ENCODE measurements around the gene HTATSF1.

HTATSF1 gene, protein sequence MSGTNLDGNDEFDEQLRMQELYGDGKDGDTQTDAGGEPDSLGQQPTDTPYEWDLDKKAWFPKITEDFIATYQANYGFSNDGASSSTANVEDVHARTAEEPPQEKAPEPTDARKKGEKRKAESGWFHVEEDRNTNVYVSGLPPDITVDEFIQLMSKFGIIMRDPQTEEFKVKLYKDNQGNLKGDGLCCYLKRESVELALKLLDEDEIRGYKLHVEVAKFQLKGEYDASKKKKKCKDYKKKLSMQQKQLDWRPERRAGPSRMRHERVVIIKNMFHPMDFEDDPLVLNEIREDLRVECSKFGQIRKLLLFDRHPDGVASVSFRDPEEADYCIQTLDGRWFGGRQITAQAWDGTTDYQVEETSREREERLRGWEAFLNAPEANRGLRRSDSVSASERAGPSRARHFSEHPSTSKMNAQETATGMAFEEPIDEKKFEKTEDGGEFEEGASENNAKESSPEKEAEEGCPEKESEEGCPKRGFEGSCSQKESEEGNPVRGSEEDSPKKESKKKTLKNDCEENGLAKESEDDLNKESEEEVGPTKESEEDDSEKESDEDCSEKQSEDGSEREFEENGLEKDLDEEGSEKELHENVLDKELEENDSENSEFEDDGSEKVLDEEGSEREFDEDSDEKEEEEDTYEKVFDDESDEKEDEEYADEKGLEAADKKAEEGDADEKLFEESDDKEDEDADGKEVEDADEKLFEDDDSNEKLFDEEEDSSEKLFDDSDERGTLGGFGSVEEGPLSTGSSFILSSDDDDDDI

DNA sequence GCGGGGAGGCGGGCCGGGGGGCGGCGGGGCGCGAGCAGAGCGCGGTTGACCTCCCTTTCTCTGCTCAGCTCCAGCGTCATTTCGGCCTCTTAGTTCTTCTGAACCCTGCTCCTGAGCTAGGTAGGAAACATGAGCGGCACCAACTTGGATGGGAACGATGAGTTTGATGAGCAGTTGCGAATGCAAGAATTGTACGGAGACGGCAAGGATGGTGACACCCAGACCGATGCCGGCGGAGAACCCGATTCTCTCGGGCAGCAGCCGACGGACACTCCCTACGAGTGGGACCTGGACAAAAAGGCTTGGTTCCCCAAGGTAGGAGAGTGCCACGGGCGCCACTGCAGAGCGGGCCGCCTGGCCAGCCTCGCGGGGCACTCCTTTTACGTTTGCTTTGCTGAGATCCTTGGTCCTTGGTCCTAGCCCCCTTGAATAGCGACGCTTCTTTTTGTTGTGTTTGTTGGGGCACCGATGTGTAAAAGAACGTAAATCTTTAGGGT lies at the start of gene HTATSF1:
Gene HTATSF1 (plus strand): TSS at position 37 of the 497 bp plus-strand sequence. CDS start 93 bp downstream, at position 130.
- no peak for DNase-seq

DNA sequence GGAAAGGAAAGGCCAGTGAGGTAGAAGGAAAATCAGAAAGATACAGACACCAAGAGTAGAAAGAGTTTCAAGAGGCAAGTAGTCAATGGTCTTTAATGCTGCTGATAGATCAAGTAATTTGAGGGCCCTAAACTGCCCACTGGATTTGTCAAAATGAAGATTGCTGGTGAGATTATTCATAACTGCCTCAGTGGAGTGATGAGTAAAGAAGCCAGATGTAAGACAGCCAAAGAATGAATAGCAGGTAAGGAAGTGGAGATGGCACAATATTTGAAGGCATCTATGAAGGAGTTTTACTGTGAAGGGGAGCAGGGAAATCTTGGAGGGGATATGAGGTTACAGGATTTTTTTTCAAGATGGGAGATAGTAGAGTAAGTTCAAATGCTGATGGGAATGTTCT lies 49.4 kb upstream of the HTATSF1 start:
- DNase-seq = no peak

DNA sequence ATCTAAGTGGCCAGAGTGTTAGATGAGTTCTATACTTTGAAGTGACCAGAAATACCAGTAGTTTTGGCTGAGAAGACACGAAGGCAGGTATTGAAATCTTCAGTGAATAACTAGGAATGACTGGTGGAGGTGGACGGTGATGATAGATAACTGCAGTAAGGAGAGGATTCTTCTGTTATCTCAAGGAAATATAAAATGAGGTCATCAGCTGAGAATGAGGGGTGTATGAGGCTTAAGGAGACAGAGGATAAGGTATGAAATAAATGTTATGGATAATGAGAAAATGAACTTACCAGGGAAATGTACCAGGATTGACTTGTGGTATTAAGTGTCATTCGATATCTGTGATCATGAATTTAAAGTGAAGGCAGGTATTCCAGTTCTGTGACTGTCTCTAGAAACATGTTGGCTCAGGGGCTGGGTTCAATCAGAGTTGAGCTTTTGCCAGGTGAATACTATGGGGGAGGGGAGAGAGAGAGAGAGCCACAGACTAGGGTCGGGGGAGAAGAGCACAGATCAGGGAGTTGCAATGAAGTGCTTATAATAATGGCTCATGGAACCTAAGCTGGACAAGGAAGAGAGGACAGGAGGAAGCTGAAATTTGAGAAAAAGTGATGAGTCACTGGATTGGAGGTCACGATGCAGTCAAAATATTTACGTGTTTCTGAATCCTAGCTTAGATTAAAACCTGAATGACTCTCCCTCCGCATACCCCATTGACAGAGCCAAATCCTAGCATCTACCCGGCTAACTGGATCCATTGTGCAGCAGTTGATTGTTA lies 47.2 kb upstream of the HTATSF1 start:
- no peak for DNase-seq

DNA sequence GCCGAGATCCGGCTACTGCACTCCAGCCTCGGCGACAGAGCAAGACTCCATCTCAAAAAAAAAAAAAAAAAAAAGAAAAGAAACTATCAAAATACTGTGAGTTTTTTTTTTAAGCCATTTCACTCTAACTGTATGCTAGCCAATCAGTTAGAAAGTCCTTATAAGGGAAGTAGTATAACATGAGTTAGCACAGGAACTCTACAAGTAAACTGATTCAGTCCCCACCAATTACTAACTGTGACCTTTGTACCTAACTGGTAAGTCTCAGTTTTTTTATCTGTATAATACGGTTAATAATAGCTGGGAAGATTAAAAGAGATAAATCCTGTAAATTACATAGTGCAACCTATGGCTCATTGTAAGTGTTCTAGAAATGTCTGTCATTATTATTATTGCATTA lies 44.8 kb upstream of the HTATSF1 start:
- DNase-seq = no peak

DNA sequence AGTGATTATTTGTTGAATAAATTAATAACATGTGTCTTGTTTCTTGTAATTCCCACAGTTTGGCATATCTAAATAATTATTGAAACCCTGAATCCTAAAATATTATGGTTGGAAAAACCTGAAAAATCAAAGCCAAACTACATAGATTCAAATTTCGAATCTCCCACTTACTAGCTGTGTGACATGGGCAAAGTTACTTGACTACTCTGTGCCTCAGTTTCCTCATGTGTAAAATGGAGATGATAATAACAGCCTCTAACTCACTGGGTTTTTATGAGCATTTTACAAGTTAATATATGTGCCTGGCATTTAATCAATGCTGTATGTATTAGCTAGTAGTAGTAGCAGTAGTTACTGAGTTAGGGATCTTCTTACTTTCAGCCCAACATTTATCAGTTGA lies 44.3 kb upstream of the HTATSF1 start:
- DNase-seq = no peak

DNA sequence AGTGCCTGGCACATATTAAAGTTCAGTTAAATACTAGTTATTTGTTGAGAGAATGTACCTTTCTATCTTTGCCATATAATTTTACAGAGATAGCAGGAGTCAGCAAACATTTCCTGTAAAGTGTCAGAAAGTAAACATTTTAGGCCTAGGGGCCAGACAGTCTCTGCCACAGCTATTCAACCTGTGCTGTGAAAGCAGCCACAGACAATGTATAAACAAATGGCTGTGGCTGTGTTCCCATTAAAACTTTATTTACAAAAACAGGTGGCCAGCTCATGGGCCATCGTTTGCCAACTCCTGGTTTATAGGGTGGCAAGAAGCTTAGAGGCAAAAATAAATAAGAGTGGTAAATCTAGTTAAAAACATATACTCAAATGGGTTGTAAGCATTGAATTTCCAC lies 43.6 kb upstream of the HTATSF1 start:
- no peak for DNase-seq

DNA sequence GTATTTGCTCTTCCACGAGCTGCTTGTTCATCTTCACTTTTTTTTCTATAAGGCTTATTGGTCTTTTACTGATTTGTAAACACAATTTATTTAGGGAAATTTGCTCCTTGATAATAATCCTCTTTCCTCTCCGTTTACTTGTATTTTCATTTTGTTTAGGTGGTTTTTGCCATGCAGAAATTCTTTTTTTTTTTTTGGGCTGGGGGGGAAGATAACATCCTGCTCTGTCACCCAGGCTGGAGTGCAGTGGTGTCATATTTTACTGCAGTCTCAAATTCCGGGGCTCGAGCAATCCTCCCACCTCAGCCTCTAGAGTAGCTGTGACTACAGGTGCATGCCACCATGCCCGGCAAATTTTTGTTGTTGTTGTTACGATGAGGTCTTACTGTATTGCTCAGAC lies 41.3 kb upstream of the HTATSF1 start:
- DNase-seq = no peak

DNA sequence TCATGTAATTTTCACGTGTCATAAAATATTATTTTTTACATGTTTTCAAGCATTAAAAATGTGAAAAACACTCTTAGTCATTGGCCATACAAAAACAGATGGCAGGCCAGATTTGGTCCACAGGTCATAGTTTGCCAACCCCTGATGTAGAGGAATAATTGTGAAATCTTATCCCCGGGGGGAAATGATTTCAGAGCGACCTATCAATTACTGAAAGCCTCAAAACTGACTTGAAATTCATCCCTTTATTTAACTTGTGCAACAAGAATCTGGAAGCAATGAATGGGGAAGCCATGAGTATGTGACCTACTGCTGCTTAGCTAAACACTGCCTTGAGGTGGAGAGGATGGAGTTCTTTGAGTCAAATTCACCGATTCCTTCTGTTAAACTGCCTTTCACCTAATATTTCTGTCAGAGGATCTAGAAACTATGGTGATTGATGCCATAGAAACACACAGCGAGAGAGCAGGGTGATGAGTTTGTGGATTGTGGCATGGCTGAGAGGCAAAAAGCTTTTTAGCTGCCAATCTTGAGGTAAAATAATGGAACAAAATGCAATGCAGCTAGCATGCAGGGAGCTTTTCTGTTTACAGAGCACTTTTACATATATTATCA lies 40.0 kb upstream of the HTATSF1 start:
- no peak for DNase-seq

DNA sequence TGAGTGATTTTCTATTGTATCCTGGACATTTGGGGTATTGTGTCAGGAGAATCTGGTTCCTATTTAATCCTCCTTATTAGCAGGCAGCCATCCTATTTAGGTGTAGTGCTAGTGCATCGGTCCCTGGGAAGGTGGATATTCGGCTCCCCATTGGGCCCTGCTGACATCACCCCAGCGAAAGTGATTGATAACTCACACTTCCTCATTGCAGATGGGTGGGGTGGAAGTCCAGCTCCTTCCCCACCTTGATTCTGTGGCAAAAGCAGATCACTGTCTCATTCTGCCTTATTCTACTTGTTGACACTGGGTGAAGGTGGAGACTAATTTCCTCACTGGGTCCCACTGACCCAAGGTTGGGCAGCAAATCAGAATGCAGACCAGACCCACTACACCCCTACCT lies 32.8 kb upstream of the HTATSF1 start:
- no peak for DNase-seq

DNA sequence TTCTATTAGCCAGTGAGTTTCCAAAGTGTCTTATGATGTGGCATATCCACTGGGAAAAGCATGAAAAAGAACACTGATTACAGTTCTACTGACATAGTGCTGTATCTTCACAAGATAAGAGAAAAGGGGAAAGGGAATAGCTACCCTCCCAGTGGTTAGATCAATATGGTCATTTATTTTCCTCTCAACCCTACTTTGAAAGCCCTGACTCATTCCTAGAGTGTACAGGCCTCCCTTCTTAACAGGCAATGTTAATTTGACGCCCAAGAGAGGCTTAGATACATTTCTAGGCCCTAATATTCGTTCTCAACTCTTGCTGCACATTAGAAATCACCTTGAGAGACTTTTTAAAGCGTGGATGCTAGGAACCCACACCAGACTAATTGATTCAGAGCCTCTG lies 30.1 kb upstream of the HTATSF1 start:
- no peak for DNase-seq

DNA sequence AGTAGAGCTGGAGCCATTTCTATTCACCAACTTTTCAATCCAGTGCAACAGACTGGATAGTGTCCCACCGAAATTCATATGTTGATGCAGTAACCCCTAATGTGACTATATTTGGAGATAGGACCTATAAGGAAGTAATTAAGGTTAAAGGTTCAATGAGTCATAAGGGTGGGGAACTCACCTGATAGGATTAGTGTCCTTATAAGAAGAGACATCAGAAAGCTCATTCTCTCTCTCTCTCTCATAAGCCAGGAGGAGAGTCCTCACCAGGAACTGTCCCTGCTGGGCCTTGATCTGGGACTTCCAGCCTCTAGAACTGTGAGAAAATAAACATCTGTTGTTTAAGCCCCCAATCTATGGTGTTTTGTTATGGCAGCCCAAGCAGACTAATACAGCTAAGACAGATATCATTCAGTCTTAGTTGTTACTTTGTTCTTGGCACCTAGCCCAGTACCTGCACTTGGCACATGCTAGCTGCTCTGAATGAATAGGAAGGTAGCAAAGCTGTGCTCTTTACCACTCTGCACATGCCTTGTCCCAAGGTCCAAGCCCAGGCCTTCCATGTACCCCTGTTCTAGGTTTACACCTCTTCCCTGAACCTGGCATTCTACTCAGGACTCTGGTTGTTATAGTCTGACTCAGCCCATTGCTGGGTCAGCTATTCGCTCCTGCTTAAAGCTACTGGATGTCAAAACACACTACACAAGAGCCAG lies 28.8 kb upstream of the HTATSF1 start:
- no peak for DNase-seq

DNA sequence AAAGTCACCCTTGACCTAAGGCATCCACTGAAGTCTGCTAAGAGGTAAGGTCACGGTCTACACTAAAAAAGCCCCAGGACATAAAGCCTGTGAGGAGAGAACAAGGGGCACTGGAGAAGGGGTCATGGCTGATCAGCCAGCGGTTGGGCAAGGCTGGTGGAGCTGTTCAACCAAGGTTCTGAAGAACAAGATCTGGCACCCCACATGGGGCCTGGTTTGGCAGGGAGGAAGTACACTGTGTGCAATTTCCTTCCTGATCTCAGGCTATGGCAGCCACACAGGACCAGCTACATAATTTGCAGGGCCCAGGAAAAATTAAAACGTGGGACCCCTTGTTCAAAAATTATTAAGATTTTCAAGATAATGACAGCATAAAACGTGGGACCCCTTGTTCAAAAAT lies 23.7 kb upstream of the HTATSF1 start:
- DNase-seq = no peak

DNA sequence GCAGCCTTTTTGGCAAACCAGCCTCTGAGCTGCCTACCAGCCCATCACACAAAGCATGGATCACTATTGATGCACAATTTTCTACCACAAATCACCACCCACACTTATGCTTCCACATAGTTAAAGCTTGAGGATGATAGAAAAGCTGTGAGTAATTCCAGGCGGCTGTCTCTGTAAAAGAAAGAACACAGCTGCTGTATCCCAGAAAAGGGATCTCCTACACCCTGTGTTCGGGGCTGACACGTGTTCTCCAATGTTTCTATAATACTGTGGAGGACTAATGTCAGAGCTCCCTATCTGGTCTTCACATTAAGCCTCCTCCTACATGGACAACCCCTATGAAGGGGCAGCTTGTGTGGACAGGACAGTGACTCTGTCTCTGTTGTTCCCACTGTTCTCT lies 22.2 kb upstream of the HTATSF1 start:
- DNase-seq = no peak

DNA sequence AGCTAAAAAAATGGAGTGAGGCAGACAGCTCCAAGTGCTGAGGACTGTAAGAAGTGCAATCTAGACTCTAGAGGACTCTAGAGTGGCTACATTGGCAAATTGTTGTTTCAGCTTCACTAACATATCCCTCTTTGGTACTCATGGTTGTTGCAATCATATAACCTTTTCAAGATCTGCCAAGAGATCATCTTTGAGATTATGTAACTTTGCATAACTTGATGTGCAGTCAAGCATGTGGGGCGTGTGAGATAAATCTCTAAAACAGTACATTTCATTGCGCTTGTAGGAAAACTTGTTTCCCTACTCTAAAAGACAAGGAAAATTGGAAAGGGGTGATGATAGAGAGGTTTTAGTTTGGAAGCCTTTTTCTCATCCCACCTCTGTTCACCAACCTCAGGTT lies 20.9 kb upstream of the HTATSF1 start:
- no peak for DNase-seq

DNA sequence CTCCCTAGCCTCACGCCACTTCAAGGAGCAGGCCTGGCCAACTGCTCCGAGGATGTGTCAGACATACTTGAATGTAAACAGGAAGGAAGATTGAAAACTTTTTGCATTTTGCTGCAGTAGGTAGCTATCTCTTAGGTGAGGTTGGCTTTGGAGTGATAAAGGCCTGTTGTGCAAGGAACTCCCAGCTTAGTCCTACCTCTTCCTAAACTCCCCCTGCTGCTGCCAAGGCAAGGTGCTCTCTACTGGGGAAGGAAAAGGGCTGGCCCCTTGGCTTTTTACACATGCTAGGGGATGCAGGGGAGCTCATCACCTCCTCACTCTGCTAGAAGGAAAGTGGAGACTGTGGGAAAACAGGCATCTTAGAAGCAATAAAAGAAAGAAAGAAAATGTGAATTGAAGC lies 20.4 kb upstream of the HTATSF1 start:
- no peak for DNase-seq

DNA sequence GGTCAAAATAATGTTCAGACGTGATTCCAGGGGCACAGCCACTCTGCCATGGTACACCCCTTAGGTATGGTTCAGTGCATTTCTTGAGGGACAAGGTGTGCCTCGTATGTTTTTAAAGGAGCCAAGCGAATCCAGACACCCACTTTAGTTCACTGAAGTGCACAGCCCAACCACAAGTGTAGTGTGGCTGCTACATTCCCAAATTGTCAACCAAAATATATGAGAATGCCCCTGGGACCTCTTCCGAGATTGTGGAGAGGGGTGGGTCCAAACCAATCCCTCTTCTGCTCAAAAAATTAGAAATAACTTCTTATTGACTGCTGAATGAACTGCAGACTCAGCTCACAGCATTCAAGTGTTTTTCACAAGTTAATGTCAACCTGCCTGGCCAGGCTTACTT lies 17.0 kb upstream of the HTATSF1 start:
- DNase-seq = no peak

DNA sequence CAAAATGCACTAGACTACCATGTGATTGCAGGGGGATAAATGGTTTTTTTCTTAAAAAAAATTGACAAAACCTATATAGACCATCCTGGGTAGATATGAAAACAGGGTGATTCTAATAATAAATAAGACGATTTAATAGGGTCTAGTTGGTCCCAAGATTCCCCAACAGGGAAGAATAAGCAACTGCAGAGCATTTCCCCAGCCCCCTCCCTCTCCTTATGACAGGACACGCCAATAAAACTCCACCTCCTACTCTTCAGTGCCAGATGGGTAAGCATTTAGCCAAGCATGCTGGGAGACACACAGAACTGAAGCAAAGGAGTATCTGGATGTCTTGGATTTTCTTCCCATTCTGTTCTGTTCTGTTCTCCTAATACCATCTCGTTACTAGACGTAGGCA lies 9.7 kb upstream of the HTATSF1 start, which contains the start of gene BRS3:
Gene BRS3 (plus strand): TSS at position 301 of the 400 bp plus-strand sequence. CDS start 168 bp downstream, outside the sequence.
- DNase-seq = no peak

DNA sequence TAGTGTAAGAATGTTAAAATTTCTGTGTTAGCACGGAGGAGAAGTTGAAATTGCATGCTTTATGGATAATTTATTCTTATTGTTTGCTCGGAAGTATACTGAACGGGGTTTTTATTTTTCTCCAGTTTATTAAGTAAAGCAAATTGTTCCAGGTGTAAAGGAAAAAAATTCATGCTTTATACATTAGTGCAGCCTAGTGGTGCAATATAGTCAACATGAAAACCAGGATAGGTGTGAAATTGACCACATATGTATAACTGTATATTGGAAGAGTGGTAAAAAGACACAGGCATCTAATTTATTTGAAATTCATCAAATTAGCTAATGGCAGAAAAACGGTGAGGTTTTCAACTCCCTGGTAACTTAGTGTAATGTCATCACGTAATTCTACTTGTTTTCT lies 8.7 kb upstream of the HTATSF1 start:
- no peak for DNase-seq

DNA sequence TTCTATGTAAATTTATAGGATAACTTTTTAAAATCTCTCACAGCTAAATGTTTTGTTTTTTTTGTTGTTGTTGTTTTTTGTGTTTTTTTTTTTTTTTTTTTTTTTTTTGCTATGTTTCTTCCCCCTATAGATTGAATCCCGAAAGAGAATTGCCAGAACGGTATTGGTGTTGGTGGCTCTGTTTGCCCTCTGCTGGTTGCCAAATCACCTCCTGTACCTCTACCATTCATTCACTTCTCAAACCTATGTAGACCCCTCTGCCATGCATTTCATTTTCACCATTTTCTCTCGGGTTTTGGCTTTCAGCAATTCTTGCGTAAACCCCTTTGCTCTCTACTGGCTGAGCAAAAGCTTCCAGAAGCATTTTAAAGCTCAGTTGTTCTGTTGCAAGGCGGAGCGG lies 5.6 kb upstream of the HTATSF1 start:
- no peak for DNase-seq

DNA sequence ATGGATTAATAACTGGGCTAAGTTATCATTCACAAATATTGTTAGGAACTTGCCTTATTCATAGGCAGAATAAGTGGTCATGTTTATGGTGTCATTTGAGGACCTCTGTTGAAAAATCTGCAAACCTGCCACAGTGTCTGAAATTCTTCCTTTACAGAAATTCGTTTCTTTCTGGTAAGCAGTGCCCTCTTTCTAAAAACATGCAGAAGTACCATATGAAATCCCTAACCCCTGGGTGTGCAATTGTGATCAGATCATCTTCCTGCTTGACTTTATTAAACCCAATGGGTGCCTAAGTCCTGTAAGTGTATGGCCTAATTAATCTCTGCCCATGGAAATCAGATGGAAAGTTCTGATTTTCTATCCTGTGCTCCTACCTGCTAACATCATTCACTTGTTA lies 4.4 kb upstream of the HTATSF1 start:
- DNase-seq = no peak

DNA sequence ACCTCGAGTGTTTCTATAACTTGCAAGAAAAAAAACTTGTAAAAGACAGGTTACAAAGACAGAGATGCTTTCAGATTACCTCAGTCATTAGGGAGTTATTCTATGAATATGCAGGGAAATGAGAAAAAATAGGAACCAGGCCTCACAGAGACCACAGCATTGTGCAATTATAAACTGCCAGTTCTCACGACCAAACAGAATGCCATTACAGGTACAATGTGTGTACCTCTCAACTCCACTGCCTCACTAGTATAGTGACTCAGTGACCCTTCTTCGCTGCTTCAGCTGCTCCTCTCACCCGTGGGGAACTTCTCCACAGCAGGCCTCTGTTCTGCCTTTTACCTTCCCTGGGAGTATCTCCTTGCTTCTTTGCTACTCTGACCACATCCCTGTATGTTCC lies 2.3 kb upstream of the HTATSF1 start:
- no peak for DNase-seq

DNA sequence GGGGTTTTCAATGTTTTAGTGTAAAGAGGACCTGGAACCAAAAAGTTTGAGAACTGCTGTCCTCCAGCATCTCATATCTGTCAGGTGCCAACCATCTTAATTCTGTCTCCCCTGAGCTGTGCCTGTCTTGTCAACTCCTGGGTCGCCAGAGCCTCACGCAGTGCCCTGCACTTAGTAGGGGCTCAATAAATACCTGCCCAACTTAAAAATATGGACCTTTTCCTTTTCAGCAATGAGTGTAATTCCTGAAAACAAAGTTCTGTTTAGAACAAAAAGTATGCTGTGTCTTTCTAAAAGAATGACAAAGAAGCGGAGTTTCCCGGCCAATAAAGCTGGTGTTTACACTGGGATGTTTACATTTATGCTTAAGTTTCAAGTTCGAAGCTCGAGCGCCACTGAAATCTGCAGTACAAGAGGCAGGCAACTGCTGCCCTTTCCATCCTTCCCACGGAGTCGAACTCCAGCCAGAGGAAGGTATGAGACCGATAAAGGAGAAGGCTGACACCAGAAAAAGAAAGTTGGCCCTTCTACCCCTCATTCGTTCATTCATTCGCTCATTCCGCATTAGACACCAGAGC lies 1.1 kb upstream of the HTATSF1 start:
- DNase-seq = no peak

Measured in CD4-positive, alpha-beta T cell treated with Interferon alpha-2 for 1 hour (primary cell).